ENCODE data around the gene RBM14. TPM values are rescaled to one million over a fixed set of nuclear protein-coding genes. Genes with fewer than 3 reads are reported as not detected.

Gene RBM14
- total and polyA plus RNA-seq, 9 of the 15 experiments (the other 6 are each of a cell fraction or from before 2014, with no cell fraction given): 5.5 to 131 (median 42.6) TPM

- no TSS peak for BruUV-seq (replicated peaks)
- no peak for TF ChIP-seq GABPB2 (CRISPR knock-in tag; conservative IDR thresholded peaks at IDR 0.05)
- TF ChIP-seq SAP30 (IDR thresholded peaks at IDR 0.05; ENCODE audit: borderline replicate concordance, insufficient read depth, low read depth, low read length, poor library complexity, severe bottlenecking): peak; percentile 63
- TF ChIP-seq TBP (optimal IDR thresholded peaks at IDR 0.05; ENCODE audit: low read depth, low read length): peak; percentile 90
- peak; percentile 63 for TF ChIP-seq SMAD4 (CRISPR knock-in tag; conservative IDR thresholded peaks at IDR 0.05)
- peak; percentile 68; the same call in 1 of the 2 replicates for TF ChIP-seq ZC3H11A (IDR thresholded peaks at IDR 0.05; ENCODE audit: low read depth, low read length)
- peak; percentile 63; the same call in 1 of the 2 replicates for TF ChIP-seq ELF2 (CRISPR knock-in tag; IDR thresholded peaks at IDR 0.05)
- peak; percentile 71 for TF ChIP-seq CREM (IDR thresholded peaks at IDR 0.05; ENCODE audit: low read depth)
- peak; percentile 9; the same call in 1 of the 2 replicates for TF ChIP-seq EGR1 (conservative IDR thresholded peaks at IDR 0.05)
- peak; percentile 5 for TF ChIP-seq GTF2B (IDR thresholded peaks at IDR 0.05; ENCODE audit: extremely low read depth, insufficient read length)
- TF ChIP-seq ZZZ3 (IDR thresholded peaks at IDR 0.05): no peak
- peak; percentile 72 for TF ChIP-seq RB1 (IDR thresholded peaks at IDR 0.05; ENCODE audit: low read depth)
- TF ChIP-seq POLR2AphosphoS2 (IDR thresholded peaks at IDR 0.05; ENCODE audit: low read length): peak; percentile 99
- TF ChIP-seq MBD2 (IDR thresholded peaks at IDR 0.05; ENCODE audit: borderline replicate concordance, low read depth): peak; percentile 95
- TF ChIP-seq TRIM24 (IDR thresholded peaks at IDR 0.05): peak in 1 of 2 experiments; percentile 16; a peak in 1 of 4 replicates
- no peak for TF ChIP-seq BRF1 (IDR thresholded peaks at IDR 0.05; ENCODE audit: borderline replicate concordance, extremely low read depth, insufficient read length)
- TF ChIP-seq IRF2 (CRISPR knock-in tag; IDR thresholded peaks at IDR 0.05): no peak
- TF ChIP-seq, protein P1, sequence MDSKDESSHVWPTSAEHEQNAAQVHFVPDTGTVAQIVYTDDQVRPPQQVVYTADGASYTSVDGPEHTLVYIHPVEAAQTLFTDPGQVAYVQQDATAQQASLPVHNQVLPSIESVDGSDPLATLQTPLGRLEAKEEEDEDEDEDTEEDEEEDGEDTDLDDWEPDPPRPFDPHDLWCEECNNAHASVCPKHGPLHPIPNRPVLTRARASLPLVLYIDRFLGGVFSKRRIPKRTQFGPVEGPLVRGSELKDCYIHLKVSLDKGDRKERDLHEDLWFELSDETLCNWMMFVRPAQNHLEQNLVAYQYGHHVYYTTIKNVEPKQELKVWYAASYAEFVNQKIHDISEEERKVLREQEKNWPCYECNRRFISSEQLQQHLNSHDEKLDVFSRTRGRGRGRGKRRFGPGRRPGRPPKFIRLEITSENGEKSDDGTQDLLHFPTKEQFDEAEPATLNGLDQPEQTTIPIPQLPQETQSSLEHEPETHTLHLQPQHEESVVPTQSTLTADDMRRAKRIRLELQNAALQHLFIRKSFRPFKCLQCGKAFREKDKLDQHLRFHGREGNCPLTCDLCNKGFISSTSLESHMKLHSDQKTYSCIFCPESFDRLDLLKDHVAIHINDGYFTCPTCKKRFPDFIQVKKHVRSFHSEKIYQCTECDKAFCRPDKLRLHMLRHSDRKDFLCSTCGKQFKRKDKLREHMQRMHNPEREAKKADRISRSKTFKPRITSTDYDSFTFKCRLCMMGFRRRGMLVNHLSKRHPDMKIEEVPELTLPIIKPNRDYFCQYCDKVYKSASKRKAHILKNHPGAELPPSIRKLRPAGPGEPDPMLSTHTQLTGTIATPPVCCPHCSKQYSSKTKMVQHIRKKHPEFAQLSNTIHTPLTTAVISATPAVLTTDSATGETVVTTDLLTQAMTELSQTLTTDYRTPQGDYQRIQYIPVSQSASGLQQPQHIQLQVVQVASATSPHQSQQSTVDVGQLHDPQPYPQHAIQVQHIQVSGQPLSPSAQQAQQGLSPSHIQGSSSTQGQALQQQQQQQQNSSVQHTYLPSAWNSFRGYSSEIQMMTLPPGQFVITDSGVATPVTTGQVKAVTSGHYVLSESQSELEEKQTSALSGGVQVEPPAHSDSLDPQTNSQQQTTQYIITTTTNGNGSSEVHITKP (IDR thresholded peaks at IDR 0.05; ENCODE audit: partially characterized antibody): no peak
- TF ChIP-seq HDAC6 (IDR thresholded peaks at IDR 0.05; ENCODE audit: low read depth, low read length): no peak
These were observed 22.0 kb downstream of the RBM14 start, which contains the start of gene RBM4 for GRCh38 chr11:66638177-66639065. RBM4 (plus strand) TSS chr11:66638703; CDS start chr11:66639712, 1,009 bp downstream.

More at GRCh38 chr11:66638177-66639065, 22.0 kb downstream of the RBM14 start, which contains the start of gene RBM4:
- Histone ChIP-seq H3K9me3 (replicated peaks; ENCODE audit: control insufficient read depth, insufficient read depth, low read depth, low read length) (no peaks in the 10 kb centered on the region), H3K4me3 (peak within 1 kb of the TSS; percentile 73), H3K9me1 (ENCODE audit: control insufficient read depth, insufficient read depth, low read length) (peaks cover 6% of the 10 kb centered on the region), H3K79me2 (ENCODE audit: control insufficient read depth, insufficient read depth, low read length) (peaks cover 94% of the 10 kb centered on the region), H4K20me1 (replicated peaks; ENCODE audit: control insufficient read depth, insufficient read depth, low read length) (peaks cover 47% of the 10 kb centered on the region), H3K4me2 (ENCODE audit: insufficient read depth, low read length) (peak within 1 kb of the TSS; percentile 84), H3K9ac (ENCODE audit: insufficient read depth in 1 of 2, low read depth in 2 of 2, low read length in 2 of 2) (peak within 1 kb of the TSS; percentile 94 to 96), H3K4me1 (replicated peaks in 1 of 2; ENCODE audit: control insufficient read depth in 2 of 2, insufficient read depth in 2 of 2, low read length in 2 of 2) (peaks cover 18 to 24% of the 10 kb centered on the region in 2 experiments), H3K27me3 (ENCODE audit: control insufficient read depth in 2 of 2, insufficient read depth in 2 of 2, low read length in 2 of 2) (no peaks in the 10 kb centered on the region), H2AFZ (ENCODE audit: low read depth, low read length) (peak within 1 kb of the TSS; percentile 63), H3K27ac (ENCODE audit: extremely low read depth, low read depth, low read length) (peak within 1 kb of the TSS; percentile 96), H3K36me3 (ENCODE audit: control insufficient read depth, insufficient read depth, low read length) (peaks cover 65% of the 10 kb centered on the region)
- under 1% methylated on average over 60 of the region's 63 CpGs for WGBS (ENCODE audit: insufficient coverage, low coverage, missing lambda C conversion rate)
- intact Hi-C loops (cut with micrococcal nuclease) (no loop called here), in situ Hi-C loops (cut with MboI) (no loop called here)
- POLR2A ChIA-PET: interaction anchor here (0.6 to 26.4 kb wide), 23 partner anchors 8 to 782 kb away, joined by 3 to 387 read pairs (median 4); partner anchors contain the start of genes CTSF, DPP3, MRPL11 and RBM14
- CTCF ChIA-PET (ENCODE audit: low intra/inter-chr PET ratio): no interaction called here
- ATAC-seq (peak; percentile 95), DNase-seq (ENCODE audit: extremely low read depth in 1 of 4, low spot score in 3 of 4) (peak; percentile 95 to 100 (median 98)), FAIRE-seq (peak; percentile 90)

Data from K562 (cell line).